ENCODE measurements around the gene MBNL1. TPM values are rescaled to one million over a fixed set of nuclear protein-coding genes. Genes with fewer than 3 reads are reported as not detected.
A peak's percentile ranks its signal among the peaks of the same experiment; 100 is the strongest.

MBNL1 gene
- total and polyA plus RNA-seq, 4 donors: 17.1 to 110 (median 62.3) TPM

GRCh38 chr3:152446495-152446894 is 177.8 kb downstream of the MBNL1 start:
- H3K4me1 ChIP-seq (ENCODE audit: control insufficient read depth in 4 of 4, insufficient read depth in 4 of 4, low read length in 3 of 4): peaks cover 0 to 11% (median 4%) of the 10 kb centered on the region in 4 donors
- peaks cover 1 to 14% (median 7%) of the 10 kb centered on the region in 4 donors for H3K36me3 ChIP-seq (ENCODE audit: control insufficient read depth in 4 of 4, insufficient read depth in 3 of 4, low read depth in 1 of 4, low read length in 3 of 4)
- no peaks in the 10 kb centered on the region for H3K27me3 ChIP-seq (ENCODE audit: control insufficient read depth in 4 of 4, insufficient read depth in 4 of 4, low read length in 3 of 4)
- H3K4me3 ChIP-seq (ENCODE audit: low read depth in 1 of 3, low read length in 3 of 3): no peak overlapping the region
- no peak for DNase-seq (ENCODE audit: low spot score)
- no peak overlapping the region for H3K27ac ChIP-seq (ENCODE audit: low read depth in 1 of 2, low read length in 2 of 2)
- 55% methylated on average over 7 of the region's 7 CpGs for WGBS
- H3K9me3 ChIP-seq (ENCODE audit: control insufficient read depth in 4 of 4, low read length in 3 of 4): no peaks in the 10 kb centered on the region
- no peak overlapping the region for H3K9ac ChIP-seq (ENCODE audit: low read depth in 1 of 2, low read length in 2 of 2)
- no peak for TF ChIP-seq FOXA2 (IDR thresholded peaks at IDR 0.05)
- TF ChIP-seq YY1 (IDR thresholded peaks at IDR 0.05): no peak
- TF ChIP-seq HNF4A (conservative IDR thresholded peaks at IDR 0.05): peak; percentile 30 to 78
- TF ChIP-seq NR2F2 (IDR thresholded peaks at IDR 0.05): peak; percentile 96

- H3K9ac ChIP-seq (ENCODE audit: low read depth in 1 of 2, low read length in 2 of 2): no peak overlapping the region
- no peak for DNase-seq (ENCODE audit: low spot score)
- TF ChIP-seq RAD21 (IDR thresholded peaks at IDR 0.05) (no peak), ZBTB33 (IDR thresholded peaks at IDR 0.05) (no peak), FOXA2 (IDR thresholded peaks at IDR 0.05) (no peak), FOXA1 (IDR thresholded peaks at IDR 0.05) (no peak), EGR1 (IDR thresholded peaks at IDR 0.05; ENCODE audit: low read depth in 2 of 2) (no peak), JUND (IDR thresholded peaks at IDR 0.05) (no peak), CTCF (IDR thresholded peaks at IDR 0.05; ENCODE audit: low read depth, low read length, missing input control) (no peak), RXRA (IDR thresholded peaks at IDR 0.05) (no peak), GABPA (IDR thresholded peaks at IDR 0.05 in 1 of 2, conservative IDR thresholded peaks at IDR 0.05 in 1 of 2) (no peak), SP1 (IDR thresholded peaks at IDR 0.05) (no peak), ATF3 (IDR thresholded peaks at IDR 0.05) (no peak), HNF4A (conservative IDR thresholded peaks at IDR 0.05) (no peak), TAF1 (conservative IDR thresholded peaks at IDR 0.05) (no peak), REST (IDR thresholded peaks at IDR 0.05) (no peak)
- 84% methylated on average over 3 of the region's 3 CpGs for WGBS
- no peak overlapping the region for H3K4me3 ChIP-seq (ENCODE audit: low read depth in 1 of 3, low read length in 3 of 3)
- peaks cover 1 to 14% (median 10%) of the 10 kb centered on the region in 4 donors for H3K36me3 ChIP-seq (ENCODE audit: control insufficient read depth in 4 of 4, insufficient read depth in 3 of 4, low read depth in 1 of 4, low read length in 3 of 4)
- H3K27me3 ChIP-seq (ENCODE audit: control insufficient read depth in 4 of 4, insufficient read depth in 4 of 4, low read length in 3 of 4): no peaks in the 10 kb centered on the region
- no peak overlapping the region for H3K27ac ChIP-seq (ENCODE audit: low read depth in 1 of 2, low read length in 2 of 2)
- H3K9me3 ChIP-seq (ENCODE audit: control insufficient read depth in 4 of 4, low read length in 3 of 4): no peaks in the 10 kb centered on the region
- peaks cover 0 to 11% (median 3%) of the 10 kb centered on the region in 4 donors for H3K4me1 ChIP-seq (ENCODE audit: control insufficient read depth in 4 of 4, insufficient read depth in 4 of 4, low read length in 3 of 4)
Measured at GRCh38 chr3:152447511-152447910, 178.8 kb downstream of the MBNL1 start.

Data from liver (tissue), 9 donors.